ENCODE data around the gene ATP2A3.
"Not testable (repeated sequence)": the region's sequence is repeated elsewhere in the genome, so short reads cannot be mapped to it uniquely, and the experiment has no call there.

DNA sequence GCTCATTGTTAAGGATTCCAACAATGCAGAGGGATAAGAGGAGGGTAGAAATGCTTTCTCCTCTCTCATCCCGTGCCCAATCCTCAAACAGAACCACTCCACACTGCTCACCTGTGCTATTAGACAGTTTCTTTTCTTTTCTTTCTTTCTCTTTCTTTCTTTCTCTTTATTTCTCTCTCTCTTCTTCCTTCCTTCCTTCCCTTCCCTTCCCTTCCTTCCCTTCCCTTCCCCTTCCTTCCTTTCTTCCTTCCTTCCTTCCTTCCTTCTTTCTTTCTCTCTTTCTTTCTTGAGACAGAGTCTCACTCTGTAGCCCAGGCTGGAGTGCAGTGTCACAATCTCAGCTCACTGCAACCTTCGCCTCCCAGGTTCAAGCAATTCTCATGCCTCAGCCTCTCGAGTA, 27.5 kb upstream of the ATP2A3 start:
- TF ChIP-seq, protein P1, sequence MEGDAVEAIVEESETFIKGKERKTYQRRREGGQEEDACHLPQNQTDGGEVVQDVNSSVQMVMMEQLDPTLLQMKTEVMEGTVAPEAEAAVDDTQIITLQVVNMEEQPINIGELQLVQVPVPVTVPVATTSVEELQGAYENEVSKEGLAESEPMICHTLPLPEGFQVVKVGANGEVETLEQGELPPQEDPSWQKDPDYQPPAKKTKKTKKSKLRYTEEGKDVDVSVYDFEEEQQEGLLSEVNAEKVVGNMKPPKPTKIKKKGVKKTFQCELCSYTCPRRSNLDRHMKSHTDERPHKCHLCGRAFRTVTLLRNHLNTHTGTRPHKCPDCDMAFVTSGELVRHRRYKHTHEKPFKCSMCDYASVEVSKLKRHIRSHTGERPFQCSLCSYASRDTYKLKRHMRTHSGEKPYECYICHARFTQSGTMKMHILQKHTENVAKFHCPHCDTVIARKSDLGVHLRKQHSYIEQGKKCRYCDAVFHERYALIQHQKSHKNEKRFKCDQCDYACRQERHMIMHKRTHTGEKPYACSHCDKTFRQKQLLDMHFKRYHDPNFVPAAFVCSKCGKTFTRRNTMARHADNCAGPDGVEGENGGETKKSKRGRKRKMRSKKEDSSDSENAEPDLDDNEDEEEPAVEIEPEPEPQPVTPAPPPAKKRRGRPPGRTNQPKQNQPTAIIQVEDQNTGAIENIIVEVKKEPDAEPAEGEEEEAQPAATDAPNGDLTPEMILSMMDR (IDR thresholded peaks at IDR 0.05): not testable (repeated sequence)
- not testable (repeated sequence) for TF ChIP-seq POLR2A, EP300 (IDR thresholded peaks at IDR 0.05)
